Measurements from ENCODE around the gene SFT2D3.

SFT2D3 gene

GRCh38 chr2:127665267-127665893, 35.9 kb upstream of the SFT2D3 start:
- DNase-seq: no peak

- DNase-seq: no peak
Observed at GRCh38 chr2:127669056-127669455, 32.2 kb upstream of the SFT2D3 start.

GRCh38 chr2:127670055-127670956, 31.0 kb upstream of the SFT2D3 start:
- no peak for DNase-seq

GRCh38 chr2:127670957-127671290, 30.4 kb upstream of the SFT2D3 start:
- no peak for DNase-seq

GRCh38 chr2:127671557-127672302, 29.6 kb upstream of the SFT2D3 start:
- DNase-seq: no peak

- DNase-seq: no peak
Observed at GRCh38 chr2:127672341-127673224, 28.7 kb upstream of the SFT2D3 start.

- no peak for DNase-seq
Observed at GRCh38 chr2:127673291-127674069, 27.8 kb upstream of the SFT2D3 start.

- DNase-seq: peak; percentile 11
Observed at GRCh38 chr2:127674241-127675209, 26.8 kb upstream of the SFT2D3 start.

GRCh38 chr2:127675331-127676261, 25.7 kb upstream of the SFT2D3 start, which contains the start of gene LIMS2:
Gene LIMS2, minus strand, starts transcription at chr2:127675530. Its CDS starts 506 bp downstream, at chr2:127675024.
- no peak for DNase-seq

GRCh38 chr2:127676906-127677305, 24.4 kb upstream of the SFT2D3 start:
- no peak for DNase-seq

GRCh38 chr2:127678531-127678930, 22.8 kb upstream of the SFT2D3 start:
- no peak for DNase-seq

- no peak for DNase-seq
Observed at GRCh38 chr2:127678991-127679390, 22.3 kb upstream of the SFT2D3 start.

GRCh38 chr2:127679680-127680361, 21.5 kb upstream of the SFT2D3 start:
- DNase-seq: no peak

- DNase-seq: no peak
Observed at GRCh38 chr2:127680706-127681287, 20.5 kb upstream of the SFT2D3 start.

- DNase-seq: no peak
Observed at GRCh38 chr2:127681288-127681804, 20.0 kb upstream of the SFT2D3 start.

- no peak for DNase-seq
Observed at GRCh38 chr2:127681976-127682857, 19.1 kb upstream of the SFT2D3 start.

- no peak for DNase-seq
Observed at GRCh38 chr2:127683056-127683455, 18.2 kb upstream of the SFT2D3 start.
